IMR-90 (cell line): ENCODE data around the gene NPS. TPM values are rescaled to one million over a fixed set of nuclear protein-coding genes. Genes with fewer than 3 reads are reported as not detected.

Source experiments
- ATAC-seq: fragments of 200-7000 bp; cut with Tn5 transposase; 2 replicates; pipeline ENCODE4 v1.9.1; 2020; ENCODE audit warnings: low read depth, mild to moderate bottlenecking, moderate library complexity
- BruUV-seq: library from RNA; stranded (reverse); fragments of 400-500 nt; replicated peaks from 2 replicates; lab custom pipeline; 2021; lab: Mats Ljungman, UMichigan
- CTCF ChIA-PET: fragments of 300-600 bp; formaldehyde crosslinking; extraction: SDS; loops from one replicate; lab custom pipeline; 2021; ENCODE audit warnings: antibody characterized with exemption; lab: Yijun Ruan, JAX
- POLR2A ChIA-PET: fragments of 300-600 bp; sonication (Branson Sonifier 250); formaldehyde crosslinking; loops from one replicate; lab custom pipeline; 2022; ENCODE audit warnings: antibody characterized with exemption; ENCODE audit not compliant: unreplicated experiment; lab: Charles Lee
- DNase-seq: peaks from one replicate; pipeline ENCODE4 v3.0.0; 2013
- H2AFZ ChIP-seq: replicated peaks from 2 replicates; pipeline ENCODE3; 2013; ENCODE audit warnings: low read length, mild to moderate bottlenecking; ENCODE audit not compliant: poor library complexity
- H2AK5ac ChIP-seq: 2 replicates; pipeline ENCODE4 v1.6.1; 2013; ENCODE audit warnings: low read depth, low read length, inconsistent platforms
- H2AK9ac ChIP-seq: replicated peaks from 2 replicates; pipeline ENCODE3; 2013; ENCODE audit warnings: mild to moderate bottlenecking, low read depth, low read length, moderate library complexity; ENCODE audit not compliant: poor library complexity
- H2BK120ac ChIP-seq: 2 replicates; pipeline ENCODE4 v1.6.1; 2013; ENCODE audit warnings: low read depth, low read length, inconsistent platforms
- H2BK15ac ChIP-seq: 3 replicates; pipeline ENCODE4 v1.6.1; 2013; ENCODE audit warnings: low read depth, low read length, inconsistent platforms
- H2BK20ac ChIP-seq: 2 replicates; pipeline ENCODE4 v1.6.1; 2013; ENCODE audit warnings: low read depth, mild to moderate bottlenecking, inconsistent platforms, low read length, moderate library complexity
- H2BK5ac ChIP-seq: 2 replicates; pipeline ENCODE4 v1.6.1; 2013; ENCODE audit warnings: mild to moderate bottlenecking, low read depth, low read length, inconsistent platforms; ENCODE audit not compliant: poor library complexity, severe bottlenecking
- H3K14ac ChIP-seq: replicated peaks from 2 replicates; pipeline ENCODE4 v1.6.1; 2013; ENCODE audit warnings: low read depth, low read length, inconsistent platforms
- H3K18ac ChIP-seq: 2 replicates; pipeline ENCODE4 v1.6.1; 2013; ENCODE audit warnings: low read depth, low read length, control low read depth
- H3K23ac ChIP-seq: 2 replicates; pipeline ENCODE4 v1.6.1; 2013; ENCODE audit warnings: low read depth, low read length, inconsistent platforms
- H3K27ac ChIP-seq: 2 replicates; pipeline ENCODE4 v1.5.1; 2013; ENCODE audit warnings: mild to moderate bottlenecking, control low read depth, low read length; ENCODE audit not compliant: insufficient read depth
- H3K27me3 ChIP-seq: 2 replicates; pipeline ENCODE4 v1.6.1; 2013; ENCODE audit warnings: low read length; ENCODE audit not compliant: control insufficient read depth, insufficient read depth
- H3K36me3 ChIP-seq: 2 replicates; pipeline ENCODE4 v1.6.1; 2013; ENCODE audit warnings: low read length, mixed read lengths; ENCODE audit not compliant: control insufficient read depth, insufficient read depth
- H3K4ac ChIP-seq: 2 replicates; pipeline ENCODE4 v1.6.1; 2013; ENCODE audit warnings: low read depth, low read length, inconsistent platforms
- H3K4me1 ChIP-seq: 2 replicates; pipeline ENCODE4 v1.6.1; 2013; ENCODE audit warnings: low read length, mixed read lengths; ENCODE audit not compliant: control insufficient read depth, insufficient read depth
- H3K4me2 ChIP-seq: 2 replicates; pipeline ENCODE4 v1.6.1; 2013; ENCODE audit warnings: low read depth, mild to moderate bottlenecking, control low read depth, low read length, moderate library complexity
- H3K4me3 ChIP-seq: 2 replicates; pipeline ENCODE4 v1.5.1; 2013; ENCODE audit warnings: low read depth, mild to moderate bottlenecking, control low read depth, low read length, moderate library complexity; ENCODE audit not compliant: insufficient read depth
- H3K56ac ChIP-seq: 2 replicates; pipeline ENCODE4 v1.6.1; 2013; ENCODE audit warnings: low read length, inconsistent platforms; ENCODE audit not compliant: insufficient read depth; ENCODE audit errors: extremely low read depth
- H3K79me1 ChIP-seq, 2 experiments: 2 replicates each; pipeline ENCODE4 v1.6.1; 2013; ENCODE audit warnings: low read length in 2 of 2, inconsistent platforms in 1 of 2, low read depth in 1 of 2
- H3K9ac ChIP-seq: 2 replicates; pipeline ENCODE4 v1.6.1; 2013; ENCODE audit warnings: low read depth, low read length, control low read depth
- H3K9me1 ChIP-seq: 2 replicates; pipeline ENCODE4 v1.6.1; 2013; ENCODE audit warnings: low read length, inconsistent platforms; ENCODE audit not compliant: insufficient read depth
- H3K9me3 ChIP-seq: 2 replicates; pipeline ENCODE4 v1.6.1; 2013; ENCODE audit warnings: low read length; ENCODE audit not compliant: control insufficient read depth, insufficient read depth
- H4K20me1 ChIP-seq: 2 replicates; pipeline ENCODE4 v1.6.1; 2013; ENCODE audit warnings: low read length, inconsistent platforms; ENCODE audit not compliant: insufficient read depth
- H4K5ac ChIP-seq: 2 replicates; pipeline ENCODE4 v1.6.1; 2013; ENCODE audit warnings: mild to moderate bottlenecking, low read depth, low read length, control low read depth
- H4K8ac ChIP-seq, 2 experiments: 2 replicates each; pipeline ENCODE4 v1.6.1; 2013; ENCODE audit warnings: low read depth in 2 of 2, low read length in 2 of 2, control low read depth in 1 of 2, inconsistent platforms in 1 of 2
- H4K91ac ChIP-seq: 2 replicates; pipeline ENCODE4 v1.6.1; 2013; ENCODE audit warnings: low read depth, low read length, inconsistent platforms; ENCODE audit not compliant: insufficient read depth
- BHLHE40 ChIP-seq: fragments of 150-350 bp; IDR thresholded peaks from 2 replicates; pipeline ENCODE4 v1.6.1; 2016; ENCODE audit warnings: mild to moderate bottlenecking, low read depth, low read length
- CEBPB ChIP-seq: IDR thresholded peaks from 2 replicates; pipeline ENCODE4 v1.6.1; 2012; ENCODE audit warnings: low read depth, low read length, improper control_type of control experiment
- CHD1 ChIP-seq: IDR thresholded peaks from 2 replicates; pipeline ENCODE4 v1.6.1; 2012; ENCODE audit warnings: low read depth, low read length, improper control_type of control experiment
- CTCF ChIP-seq: conservative IDR thresholded peaks from 2 replicates; pipeline ENCODE4 v1.5.1; 2012; ENCODE audit warnings: mild to moderate bottlenecking, low read depth, low read length, improper control_type of control experiment
- ELK1 ChIP-seq: fragments of 150-350 bp; IDR thresholded peaks from 2 replicates; pipeline ENCODE4 v1.6.1; 2016; ENCODE audit warnings: low read depth, mild to moderate bottlenecking, low read length, moderate library complexity, borderline replicate concordance
- FOS ChIP-seq: fragments of 150-350 bp; IDR thresholded peaks from 2 replicates; pipeline ENCODE4 v1.6.1; 2016; ENCODE audit warnings: low read depth, low read length
- MAFK ChIP-seq: IDR thresholded peaks from 2 replicates; pipeline ENCODE4 v1.6.1; 2012; ENCODE audit warnings: low read depth, low read length, improper control_type of control experiment
- MAZ ChIP-seq: IDR thresholded peaks from 2 replicates; pipeline ENCODE4 v1.6.1; 2012; ENCODE audit warnings: low read depth, mild to moderate bottlenecking, low read length, improper control_type of control experiment, moderate library complexity, borderline replicate concordance
- MXI1 ChIP-seq: IDR thresholded peaks from 2 replicates; pipeline ENCODE4 v1.6.1; 2012; ENCODE audit warnings: low read depth, mild to moderate bottlenecking, low read length, moderate library complexity, borderline replicate concordance
- NFE2L2 ChIP-seq: fragments of 150-350 bp; IDR thresholded peaks from 2 replicates; pipeline ENCODE4 v1.6.1; 2016; ENCODE audit warnings: low read depth, mild to moderate bottlenecking, low read length
- POLR2A ChIP-seq: IDR thresholded peaks from 2 replicates; pipeline ENCODE4 v1.6.1; 2012; ENCODE audit warnings: mild to moderate bottlenecking, low read depth, low read length
- RAD21 ChIP-seq: IDR thresholded peaks from 2 replicates; pipeline ENCODE4 v1.6.1; 2012; ENCODE audit warnings: low read length, improper control_type of control experiment
- RCOR1 ChIP-seq: IDR thresholded peaks from 2 replicates; pipeline ENCODE4 v1.6.1; 2012; ENCODE audit warnings: mild to moderate bottlenecking, low read length, improper control_type of control experiment; ENCODE audit not compliant: insufficient replicate concordance
- RFX5 ChIP-seq: IDR thresholded peaks from 2 replicates; pipeline ENCODE4 v1.8.0; 2012; ENCODE audit warnings: low read depth, mild to moderate bottlenecking, low read length, moderate library complexity
- SMC3 ChIP-seq: fragments of 150-350 bp; IDR thresholded peaks from 2 replicates; pipeline ENCODE4 v1.6.1; 2016; ENCODE audit warnings: low read depth, mild to moderate bottlenecking, antibody characterized with exemption, low read length, moderate library complexity
- WGBS, 2 experiments: methylation state at CpG; one replicate each; pipeline versions ENCODE4 v1.1.5 to v1.1.7; 2013; ENCODE audit warnings: missing lambda C conversion rate in 2 of 2; ENCODE audit not compliant: insufficient read length in 1 of 2; ENCODE audit errors: extremely low coverage in 2 of 2; 5-methylcytosine and 5-hydroxymethylcytosine counted together
- dilution Hi-C: fragments of 300-500 bp; cut with HindIII; formaldehyde crosslinking; loops from one replicate; pipeline ENCODE4 v1.14.3; 2018; ENCODE audit warnings: low sequenced_read_pairs; ENCODE audit not compliant: unreplicated experiment
- in situ Hi-C: fragments of 300-500 bp; cut with MboI; formaldehyde crosslinking; loops from 3 replicates; pipeline ENCODE4 v1.14.3; 2019; ENCODE audit warnings: low sequenced_read_pairs, inconsistent platforms, mixed read lengths
- intact Hi-C: fragments of 100-400 bp; cut with micrococcal nuclease; formaldehyde crosslinking; loops from 2 replicates; pipeline ENCODE4 v1.10.0; 2022
- polyA plus RNA-seq, 3 experiments: library from polyadenylated mRNA; depleted of rRNA; stranded (reverse); fragments of >200 nt; gene quantifications; 2 replicates each; pipeline ENCODE4 v1.2.3, GENCODE V29; 2012; ENCODE audit warnings: low replicate concordance in 1 of 3
- total RNA-seq: library from RNA; depleted of rRNA; stranded (reverse); fragments of >200 nt; gene quantifications from 2 replicates; pipeline ENCODE4 v1.2.3, GENCODE V29; 2012
- TF ChIP-seq, protein P1 (sequence below): fragments of 150-350 bp; IDR thresholded peaks from 2 replicates; pipeline ENCODE4 v1.6.1; 2017; ENCODE audit warnings: mild to moderate bottlenecking, antibody characterized with exemption, low read length, low read depth

NPS gene
- total and polyA plus RNA-seq, 2 of the 4 experiments (the other 2 are of a cell fraction): not detected

DNA sequence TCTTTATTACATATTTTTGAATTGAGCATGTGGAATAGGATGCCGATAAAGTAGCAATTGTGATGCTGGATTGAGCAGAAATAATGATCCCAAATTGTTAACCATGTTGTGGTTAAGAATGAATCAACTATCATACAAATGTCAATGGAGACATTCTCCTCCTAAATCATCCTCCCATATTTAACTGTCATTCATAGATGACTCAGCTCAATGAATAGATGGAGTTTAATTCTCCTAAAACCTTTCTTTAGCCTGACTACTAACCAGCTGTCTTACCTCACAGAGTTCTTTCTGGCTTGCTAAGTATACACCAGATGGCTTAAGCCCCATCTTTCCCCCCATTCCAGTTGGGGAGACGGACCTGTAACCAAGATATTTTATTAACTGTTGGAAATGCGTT lies 23.4 kb upstream of the NPS start:
- Histone ChIP-seq H2BK15ac (no peak overlapping the region), H2AFZ (no peak overlapping the region), H3K9me3 (peaks cover 2% of the 10 kb centered on the region), H2AK9ac (no peak overlapping the region), H3K36me3 (no peaks in the 10 kb centered on the region), H4K91ac (no peak overlapping the region), H3K27ac (no peak overlapping the region), H3K79me1 (no peaks in the 10 kb centered on the region), H4K5ac (no peak overlapping the region), H3K4me1 (no peaks in the 10 kb centered on the region), H4K8ac (no peak overlapping the region), H3K4me3 (no peak overlapping the region), H2BK120ac (no peak overlapping the region), H3K9ac (no peak overlapping the region), H2BK20ac (no peak overlapping the region), H3K18ac (no peak overlapping the region), H3K56ac (no peak overlapping the region), H2AK5ac (no peak overlapping the region), H2BK5ac (no peak overlapping the region), H3K27me3 (no peaks in the 10 kb centered on the region), H3K23ac (no peak overlapping the region), H3K14ac (no peak overlapping the region), H3K4ac (no peak overlapping the region), H3K4me2 (no peak overlapping the region), H3K9me1 (no peaks in the 10 kb centered on the region), H4K20me1 (no peaks in the 10 kb centered on the region)
- POLR2A ChIA-PET: no interaction called here
- whole genome bisulfite sequencing, 2 experiments: 0% methylated on average over 1 of the region's 3 CpGs; no CpG with 5 or more reads in 1 of the 2 experiments
- CTCF ChIA-PET: no interaction called here
- BruUV-seq: no TSS peak
- TF ChIP-seq BHLHE40: no peak
- no peak for TF ChIP-seq RCOR1
- no peak for TF ChIP-seq NFE2L2
- TF ChIP-seq CTCF: no peak
- no peak for TF ChIP-seq SMC3
- TF ChIP-seq RAD21: no peak
- no peak for TF ChIP-seq RFX5
- no peak for TF ChIP-seq MAFK
- no peak for TF ChIP-seq CHD1
- TF ChIP-seq POLR2A: no peak
- no peak for TF ChIP-seq ELK1
- no peak for TF ChIP-seq MXI1
- TF ChIP-seq, protein P1, sequence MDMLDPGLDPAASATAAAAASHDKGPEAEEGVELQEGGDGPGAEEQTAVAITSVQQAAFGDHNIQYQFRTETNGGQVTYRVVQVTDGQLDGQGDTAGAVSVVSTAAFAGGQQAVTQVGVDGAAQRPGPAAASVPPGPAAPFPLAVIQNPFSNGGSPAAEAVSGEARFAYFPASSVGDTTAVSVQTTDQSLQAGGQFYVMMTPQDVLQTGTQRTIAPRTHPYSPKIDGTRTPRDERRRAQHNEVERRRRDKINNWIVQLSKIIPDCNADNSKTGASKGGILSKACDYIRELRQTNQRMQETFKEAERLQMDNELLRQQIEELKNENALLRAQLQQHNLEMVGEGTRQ: no peak
- no peak for TF ChIP-seq FOS
- no peak for TF ChIP-seq MAZ
- TF ChIP-seq CEBPB: no peak
- intact Hi-C loops (no loop called here), in situ Hi-C loops (no loop called here), dilution Hi-C loops (no loop called here)
- ATAC-seq: no peak
- DNase-seq: no peak
